Heart right ventricle (tissue), 16 donors: ENCODE data around the gene OLFML1. TPM values are rescaled to one million over a fixed set of nuclear protein-coding genes. Genes with fewer than 3 reads are reported as not detected.
A peak's percentile ranks its signal among the peaks of the same experiment; 100 is the strongest.

Source experiments
- ATAC-seq, 8 donors: fragments of 200-7000 bp; cut with Tn5 transposase; one replicate each; pipeline ENCODE4 v1.9.1; 2020; ENCODE audit warnings: mild to moderate bottlenecking in 8 of 8, moderate library complexity in 8 of 8, moderate number of reproducible peaks in 1 of 8
- DNase-seq, 2 donors: peaks; one replicate each; pipeline ENCODE4 v3.0.0-alpha.2; 2020
- H3K27ac ChIP-seq, 10 donors: fragments of 200-600 bp; sonication (generic) in 2 of 10; one replicate each; pipeline versions ENCODE4 v1.5.0 to v1.8.0; 2020 to 2022; ENCODE audit warnings: mild to moderate bottlenecking in 3 of 10
- H3K27me3 ChIP-seq, 7 donors: fragments of 200-600 bp; one replicate each; pipeline ENCODE4 v1.8.0; 2021 to 2022; ENCODE audit warnings: mild to moderate bottlenecking in 2 of 7
- H3K36me3 ChIP-seq, 9 donors: fragments of 200-600 bp; sonication (generic) in 1 of 9; one replicate each; pipeline versions ENCODE4 v1.5.0 to v1.8.0; 2020 to 2022; ENCODE audit warnings: mild to moderate bottlenecking in 2 of 9
- H3K4me1 ChIP-seq, 9 donors: fragments of 200-600 bp; sonication (generic) in 1 of 9; one replicate each; pipeline versions ENCODE4 v1.5.0 to v1.8.0; 2020 to 2022; ENCODE audit warnings: mild to moderate bottlenecking in 4 of 9
- H3K4me3 ChIP-seq, 10 donors: fragments of 200-600 bp; sonication (generic) in 2 of 10; one replicate each; pipeline versions ENCODE4 v1.5.0 to v1.8.0; 2020 to 2022; ENCODE audit warnings: mild to moderate bottlenecking in 7 of 10, moderate library complexity in 2 of 10
- H3K9me3 ChIP-seq, 11 donors: fragments of 200-600 bp in 10 of 11; sonication (generic) in 2 of 11; one replicate each; pipeline versions ENCODE4 v1.5.0 to v1.8.0; 2013 to 2022; ENCODE audit warnings: mild to moderate bottlenecking in 2 of 11, control low read depth in 1 of 11, moderate library complexity in 1 of 11
- CTCF ChIP-seq, 9 donors: fragments of 200-600 bp; sonication (generic) in 2 of 9; IDR thresholded peaks; one replicate each; pipeline versions ENCODE4 v1.5.0 to v1.8.0; 2021 to 2022; ENCODE audit warnings: antibody characterized with exemption in 9 of 9, mild to moderate bottlenecking in 5 of 9, moderate library complexity in 1 of 9
- WGBS, 2 donors: extraction: QIAGEN DNeasy Blood & Tissue Kit; methylation state at CpG; one replicate each; pipeline ENCODE4 v1.1.7; 2013; ENCODE audit warnings: inconsistent platforms in 1 of 2; 5-methylcytosine and 5-hydroxymethylcytosine counted together
- intact Hi-C, 10 donors: fragments of 100-400 bp; cut with DNase I; formaldehyde crosslinking; loops; one replicate each; pipeline versions ENCODE4 v1.11.1 to v1.14.2; 2022
- polyA plus RNA-seq, 2 donors: library from polyadenylated mRNA; stranded (reverse); fragments of 200-250 nt; gene quantifications; one replicate each; pipeline ENCODE4 v1.2.3, GENCODE V29; 2013
- total RNA-seq, 10 donors: library from RNA; stranded (reverse); fragmentation: NEBNext Ultra II Directional in 3 of 10; extraction: Animal tissue kit (Norgen Biotek cat#: 25700) in 3 of 10; gene quantifications; one replicate each; pipeline versions ENCODE4 v1.2.1 to v1.2.4, GENCODE V29; 2021 to 2023
- donor health status: Arrhythmogenic right ventricular cardiomyopathy.
- donor health status: ischemic (EF 13 %, LVEDD 7.1; RV severe dilation, severe dysfunction).
- donor health status: healthy with polysubstance abuse.
- donor health status: DM: no; HTN: yes; CAD: no.
- donor health status: DM: no; HTN: no; CAD: no.
- donor health status: ischemic (EF 25% LVEDD 6.9; RV normal size, moderate dysfunction).
- donor health status: ischemic (EF 25% LVEDD 5.7; RV mildly dilated, moderate dysfunction).
- donor health status: healthy.
- donor health status: DM: yes; HTN: yes; CAD: no.
- donor health status: Ischemic cardiomyopathy.
- donor health status: ischemic (EF 35%, LVEDD 5.7; RV mildly dilated, moderate dysfunction).
- donor health status: nonischemic (EF 11% LVEDD 7.7; RV severe dilation, severe dysfunction).
- donor health status: DM: yes; HTN: yes; CAD: no.
- donor health status: PGD.
- donor health status: ischemic (EF 29% LVEDD 5.4; RV normal size, mild dysfunction).
- donor health status: nonischemic (EF 23%, LVEDD 6.1; RV moderate dilation, normal function).

Gene OLFML1
- total and polyA plus RNA-seq, 12 donors, result 2.2 to 8.3 (median 5.0) TPM

DNA sequence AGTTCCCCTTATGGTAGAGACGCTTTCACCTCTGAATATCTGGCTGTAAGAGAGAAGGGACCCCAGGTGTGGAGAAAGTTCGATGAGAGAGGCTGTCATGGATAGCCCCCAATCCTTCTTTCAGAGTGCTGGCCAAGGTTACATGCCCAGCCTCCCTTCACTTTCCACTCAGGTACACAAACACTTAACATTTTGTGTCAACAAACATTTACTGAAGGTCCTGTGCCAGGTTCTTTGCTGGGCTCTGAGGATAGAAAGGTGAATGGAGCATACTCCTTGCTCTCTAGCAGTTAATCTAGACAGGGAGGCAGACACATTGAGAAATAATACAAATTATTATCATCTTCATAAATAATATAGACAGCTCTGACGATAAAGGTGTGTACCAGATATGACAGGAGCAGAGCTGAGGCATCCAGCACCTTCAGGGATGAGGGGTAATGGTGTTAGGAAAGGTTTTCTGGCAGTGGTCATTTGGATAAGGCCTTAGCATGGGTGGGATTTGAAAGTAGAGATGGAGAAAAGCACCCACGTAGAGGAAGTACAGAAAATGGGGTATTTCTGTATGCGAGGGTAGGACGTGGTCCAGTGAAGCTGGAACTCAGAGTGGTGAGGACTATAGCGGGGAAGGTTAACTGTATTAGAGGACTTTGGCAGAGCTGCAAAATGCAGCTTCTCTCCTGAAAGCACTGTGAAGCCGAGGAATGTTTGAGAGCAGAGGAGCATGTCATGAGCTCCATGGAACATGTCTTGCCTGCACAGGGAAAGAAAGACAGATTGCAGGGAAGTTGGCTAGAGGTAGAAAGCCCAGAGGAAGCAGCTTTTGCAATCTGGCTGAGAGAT is 48.1 kb downstream of the OLFML1 start:
- Histone ChIP-seq H3K4me1 (peaks cover 0 to 15% (median 6%) of the 10 kb centered on the region in 9 donors), H3K4me3 (no peak overlapping the region), H3K36me3 (no peaks in the 10 kb centered on the region), H3K9me3 (no peaks in the 10 kb centered on the region), H3K27me3 (no peaks in the 10 kb centered on the region), H3K27ac (no peak overlapping the region)
- intact Hi-C loops, result no loop called here
- no peak for TF ChIP-seq CTCF (IDR thresholded peaks at IDR 0.05)
- ATAC-seq (no peak), DNase-seq (no peak)
- 88% methylated on average over 8 of the region's 8 CpGs for WGBS, 2 donors

DNA sequence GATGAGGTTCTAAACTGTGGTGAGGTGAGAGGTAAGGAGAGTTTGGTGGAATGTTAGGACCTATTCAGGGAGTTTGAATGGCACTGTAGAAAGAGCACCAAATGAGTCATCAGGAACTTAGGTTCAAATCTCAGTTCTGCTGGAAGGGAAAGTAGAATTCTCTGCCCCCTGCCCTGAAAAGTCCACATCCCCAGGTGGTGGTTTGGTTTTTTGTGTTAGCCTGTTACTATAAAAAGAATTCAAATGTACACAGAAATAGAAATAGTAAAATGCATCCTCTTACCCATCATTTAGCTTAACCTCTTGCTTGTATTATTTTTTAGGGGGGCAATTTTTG is 48.7 kb downstream of the OLFML1 start:
- H3K27ac ChIP-seq, result no peak overlapping the region
- no peaks in the 10 kb centered on the region for H3K9me3 ChIP-seq
- H3K27me3 ChIP-seq, result no peaks in the 10 kb centered on the region
- TF ChIP-seq CTCF (IDR thresholded peaks at IDR 0.05), result no peak
- DNase-seq (no peak), ATAC-seq (no peak)
- H3K4me1 ChIP-seq, result peaks cover 0 to 21% (median 10%) of the 10 kb centered on the region in 9 donors
- no peaks in the 10 kb centered on the region for H3K36me3 ChIP-seq
- intact Hi-C loops, result no loop called here
- no peak overlapping the region for H3K4me3 ChIP-seq

DNA sequence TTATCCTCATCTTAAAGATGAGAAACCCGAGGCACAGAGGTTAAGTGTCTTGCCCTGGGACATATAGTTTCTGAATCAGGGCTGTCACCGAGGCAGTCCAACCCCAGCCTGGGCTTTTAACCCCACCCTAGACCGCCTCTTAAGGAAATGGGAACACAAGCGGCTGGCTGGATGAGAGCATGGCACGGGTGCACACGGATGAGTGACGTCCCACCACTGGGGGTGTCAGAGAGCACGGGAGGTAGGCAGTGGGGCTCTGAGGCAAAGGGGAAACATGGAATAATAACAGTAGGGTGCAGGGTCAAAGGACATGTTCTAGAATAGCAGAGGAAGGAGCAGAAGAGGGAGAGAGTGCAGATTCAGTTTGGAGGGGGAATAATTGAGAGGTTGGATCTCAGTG is 50.8 kb downstream of the OLFML1 start:
- peaks cover 0 to 25% (median 9%) of the 10 kb centered on the region in 9 donors for H3K4me1 ChIP-seq
- H3K4me3 ChIP-seq, result no peak overlapping the region
- TF ChIP-seq CTCF (IDR thresholded peaks at IDR 0.05), result peak in 4 of 9 donors; percentile 13 to 21 (median 20)
- H3K36me3 ChIP-seq, result no peaks in the 10 kb centered on the region
- no peak overlapping the region for H3K27ac ChIP-seq
- DNase-seq, result no peak
- no peaks in the 10 kb centered on the region for H3K9me3 ChIP-seq
- intact Hi-C loops, result no loop called here
- H3K27me3 ChIP-seq, result no peaks in the 10 kb centered on the region
- ATAC-seq, result peak in 2 of 8 donors; percentile 20 to 27
- WGBS, 2 donors, result 32 to 39% methylated on average over 8 of the region's 8 CpGs

- H3K4me3 ChIP-seq, result no peak overlapping the region
- 72 to 80% methylated on average over 6 of the region's 6 CpGs for WGBS, 2 donors
- H3K36me3 ChIP-seq, result no peaks in the 10 kb centered on the region
- no peak for DNase-seq
- H3K4me1 ChIP-seq, result peaks cover 0 to 25% (median 9%) of the 10 kb centered on the region in 9 donors
- H3K9me3 ChIP-seq, result no peaks in the 10 kb centered on the region
- ATAC-seq, result no peak
- intact Hi-C loops, result no loop called here
- TF ChIP-seq CTCF (IDR thresholded peaks at IDR 0.05), result no peak
- no peak overlapping the region for H3K27ac ChIP-seq
- H3K27me3 ChIP-seq, result no peaks in the 10 kb centered on the region
Measured at GRCh38 chr11:7537265-7537664, 52.0 kb downstream of the OLFML1 start.
